Endometrial microvascular endothelial cells (primary cell): ENCODE data around the gene PLEKHH1. TPM values are rescaled to one million over a fixed set of nuclear protein-coding genes. Genes with fewer than 3 reads are reported as not detected.

Experiments used
- in situ Hi-C: cut with HindIII; loops from 2 replicates; pipeline ENCODE4 v1.10.0; 2017; ENCODE audit warnings: low sequenced_read_pairs, low pct_unique_long_range_greater_than_20kb; ENCODE audit errors: inconsistent ontology term
- total RNA-seq: library from RNA; depleted of rRNA; stranded (reverse); fragments of >200 nt; gene quantifications from one replicate; pipeline ENCODE4 v1.2.3, GENCODE V29; 2015; ENCODE audit errors: inconsistent ontology term

Gene PLEKHH1
- total RNA-seq, 1 donor from 2014 or later = 3.6 TPM

DNA sequence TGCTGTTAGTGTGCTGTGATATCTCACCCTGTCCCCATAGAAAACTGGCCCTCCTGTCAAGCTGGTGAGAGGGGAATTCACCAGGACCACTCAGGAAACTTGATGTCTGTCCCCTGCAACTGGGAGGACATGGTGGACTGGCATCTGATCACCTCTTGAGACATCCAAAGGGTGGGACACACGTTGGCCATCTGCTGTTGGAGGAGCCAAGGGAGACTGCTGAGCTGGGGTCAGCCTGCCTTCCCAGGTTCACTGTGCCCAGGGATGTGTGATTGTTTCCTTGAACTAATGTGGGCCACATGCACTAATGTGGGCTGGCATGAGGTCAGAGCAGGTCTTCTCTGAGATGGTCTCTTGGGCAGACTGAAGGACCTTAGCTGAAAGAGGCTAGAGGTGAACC, 27.8 kb upstream of the PLEKHH1 start:
- in situ Hi-C loops = no loop called here

- in situ Hi-C loops = no loop called here
These were observed 24.1 kb upstream of the PLEKHH1 start for GRCh38 chr14:67508956-67509355.

DNA sequence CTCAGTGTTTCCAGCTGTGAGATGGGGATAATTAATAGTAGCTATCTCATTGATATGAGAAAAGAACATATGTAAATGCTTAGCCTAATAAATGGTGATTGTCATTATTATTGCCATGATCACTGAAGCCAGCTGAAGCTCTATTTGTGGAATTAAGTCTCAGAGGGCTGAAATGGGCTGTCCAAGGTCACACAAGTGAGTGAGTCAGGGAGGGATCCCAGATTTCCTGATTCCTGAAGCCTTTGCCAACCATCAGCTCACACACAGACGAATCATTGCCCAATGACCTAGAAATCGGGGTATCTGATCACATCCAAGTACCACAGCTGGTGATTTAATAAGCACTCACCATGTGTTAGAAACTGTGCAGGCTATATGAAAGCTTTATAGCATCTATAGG, 23.0 kb upstream of the PLEKHH1 start:
- in situ Hi-C loops = no loop called here

GRCh38 chr14:67510836-67511235, 22.3 kb upstream of the PLEKHH1 start:
- in situ Hi-C loops = no loop called here

DNA sequence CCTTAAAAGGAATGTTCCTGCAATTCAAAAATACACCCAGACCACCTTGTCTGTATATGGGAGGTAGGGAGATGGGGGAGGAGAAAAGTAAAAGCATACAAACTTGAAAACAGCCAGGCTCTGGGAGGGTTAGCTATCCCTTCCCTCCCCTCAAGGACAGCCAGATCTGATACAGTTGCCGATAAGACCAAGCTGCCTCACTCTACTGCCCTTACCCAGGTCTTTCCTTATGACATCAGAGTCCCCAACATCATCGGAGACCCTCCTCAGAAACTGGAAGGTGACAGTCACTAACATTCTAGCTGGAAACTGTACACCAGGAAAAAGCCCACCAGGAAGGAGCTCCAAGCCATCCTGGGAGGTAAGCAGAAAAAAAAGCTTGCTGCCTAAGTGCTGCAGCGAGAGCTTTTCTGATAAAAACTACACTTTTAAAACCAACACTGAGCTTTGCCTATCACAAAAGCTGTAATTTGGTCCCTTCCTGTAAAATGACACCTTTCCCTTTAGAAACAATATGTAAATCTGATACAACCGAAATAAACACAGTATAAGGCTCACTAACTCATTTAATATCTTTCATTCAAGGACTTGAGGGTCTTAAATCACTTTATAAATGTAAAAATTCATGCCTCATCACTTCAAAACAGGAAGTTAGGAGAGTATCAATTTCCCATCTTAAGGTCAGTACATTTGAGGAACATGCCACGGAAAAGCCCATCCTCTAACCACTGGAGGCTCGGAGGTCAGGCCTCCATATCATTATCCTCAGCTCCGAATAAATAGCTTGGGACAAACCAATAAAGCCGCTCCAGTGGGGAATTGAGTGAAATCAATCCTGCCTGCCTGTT, 20.4 kb upstream of the PLEKHH1 start:
- in situ Hi-C loops = no loop called here

DNA sequence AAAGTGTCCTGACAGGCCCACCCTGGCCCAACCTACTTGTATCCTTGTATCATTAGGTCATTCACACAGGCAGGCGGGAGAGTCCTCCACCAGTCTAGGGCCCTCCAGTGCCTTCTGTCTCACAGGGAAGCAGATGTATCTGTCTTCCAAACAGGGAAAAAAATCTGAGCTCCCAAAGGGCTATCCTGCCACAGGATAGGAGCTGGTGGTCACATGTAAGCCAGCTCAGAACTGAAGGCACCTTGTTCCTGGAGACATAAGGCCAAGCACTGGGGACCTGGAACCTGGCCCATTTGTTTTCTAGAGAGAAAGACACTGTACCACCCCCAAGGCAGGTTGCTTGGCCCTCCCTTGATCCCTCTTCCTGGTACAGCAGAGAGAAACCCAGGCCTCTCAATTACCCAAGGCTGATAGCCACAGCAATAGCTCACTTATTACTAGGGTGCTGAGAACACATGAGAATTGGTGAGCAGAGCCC, 19.4 kb upstream of the PLEKHH1 start:
- in situ Hi-C loops = no loop called here

DNA sequence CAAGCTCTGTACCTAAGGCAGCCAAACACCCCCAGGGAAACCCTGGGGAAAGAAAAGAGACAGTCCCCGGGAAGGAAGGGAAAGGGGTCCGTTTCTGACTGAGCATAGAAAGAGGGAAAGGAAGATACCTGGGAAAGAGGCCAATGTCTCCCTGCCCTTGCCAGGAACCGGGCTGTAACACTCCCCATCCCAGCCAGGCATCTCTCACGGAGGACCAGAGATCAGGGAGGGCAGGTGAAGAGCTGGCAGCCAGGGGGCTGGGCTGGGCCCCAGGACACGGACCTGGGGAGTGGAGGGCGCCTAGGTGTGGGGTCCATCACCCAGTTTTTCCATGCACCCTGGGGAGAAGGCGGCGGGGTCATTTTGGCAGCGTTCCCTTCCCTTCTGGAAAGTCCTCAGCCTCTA, 18.9 kb upstream of the PLEKHH1 start:
- in situ Hi-C loops = no loop called here

- in situ Hi-C loops = no loop called here
These were observed 18.3 kb upstream of the PLEKHH1 start for GRCh38 chr14:67514650-67515385.

GRCh38 chr14:67515386-67516079, 17.6 kb upstream of the PLEKHH1 start:
- in situ Hi-C loops = no loop called here

GRCh38 chr14:67516676-67517075, 16.4 kb upstream of the PLEKHH1 start:
- in situ Hi-C loops = no loop called here

DNA sequence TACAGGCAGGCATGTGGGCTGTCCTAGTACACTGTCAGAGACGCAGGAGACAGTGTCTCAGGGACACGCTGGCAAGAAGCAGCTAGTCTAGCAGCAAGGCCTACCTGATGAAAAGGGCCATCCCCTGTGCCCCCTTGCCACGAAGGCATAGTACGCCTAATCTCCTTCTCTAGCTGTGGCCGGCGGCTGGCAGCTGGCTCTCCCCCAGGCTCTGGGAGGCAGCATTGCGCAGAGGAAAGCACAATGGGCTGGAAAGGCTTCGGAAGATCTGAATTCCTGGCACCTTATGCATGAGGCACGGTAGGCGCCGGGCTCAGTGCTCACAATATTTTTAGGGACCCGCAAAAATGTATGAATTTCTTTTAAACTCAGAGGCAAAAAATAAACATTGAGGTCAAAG, 16.0 kb upstream of the PLEKHH1 start:
- in situ Hi-C loops = no loop called here

DNA sequence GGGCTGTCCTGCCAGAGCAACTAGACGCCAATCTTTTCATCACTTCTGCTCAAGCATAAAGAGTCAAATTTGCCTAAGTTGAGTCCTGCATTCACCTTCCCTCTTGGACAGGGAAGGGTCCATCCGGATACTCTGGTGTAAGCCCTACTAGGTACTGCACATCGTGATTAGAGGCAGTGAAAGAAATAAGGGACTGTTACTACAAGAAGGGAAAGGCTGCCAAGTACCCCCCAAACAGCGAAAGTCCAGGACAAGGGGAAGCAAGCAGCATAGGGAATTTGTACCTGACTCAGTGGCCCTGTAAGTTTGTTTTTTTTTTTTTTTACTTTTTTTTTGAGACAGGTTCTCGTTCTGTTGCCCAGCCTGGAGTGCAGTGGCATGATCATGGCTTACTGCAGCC, 13.7 kb upstream of the PLEKHH1 start:
- in situ Hi-C loops = no loop called here

GRCh38 chr14:67520482-67520881, 12.6 kb upstream of the PLEKHH1 start:
- in situ Hi-C loops = no loop called here

GRCh38 chr14:67522270-67522669, 10.8 kb upstream of the PLEKHH1 start:
- in situ Hi-C loops = no loop called here

DNA sequence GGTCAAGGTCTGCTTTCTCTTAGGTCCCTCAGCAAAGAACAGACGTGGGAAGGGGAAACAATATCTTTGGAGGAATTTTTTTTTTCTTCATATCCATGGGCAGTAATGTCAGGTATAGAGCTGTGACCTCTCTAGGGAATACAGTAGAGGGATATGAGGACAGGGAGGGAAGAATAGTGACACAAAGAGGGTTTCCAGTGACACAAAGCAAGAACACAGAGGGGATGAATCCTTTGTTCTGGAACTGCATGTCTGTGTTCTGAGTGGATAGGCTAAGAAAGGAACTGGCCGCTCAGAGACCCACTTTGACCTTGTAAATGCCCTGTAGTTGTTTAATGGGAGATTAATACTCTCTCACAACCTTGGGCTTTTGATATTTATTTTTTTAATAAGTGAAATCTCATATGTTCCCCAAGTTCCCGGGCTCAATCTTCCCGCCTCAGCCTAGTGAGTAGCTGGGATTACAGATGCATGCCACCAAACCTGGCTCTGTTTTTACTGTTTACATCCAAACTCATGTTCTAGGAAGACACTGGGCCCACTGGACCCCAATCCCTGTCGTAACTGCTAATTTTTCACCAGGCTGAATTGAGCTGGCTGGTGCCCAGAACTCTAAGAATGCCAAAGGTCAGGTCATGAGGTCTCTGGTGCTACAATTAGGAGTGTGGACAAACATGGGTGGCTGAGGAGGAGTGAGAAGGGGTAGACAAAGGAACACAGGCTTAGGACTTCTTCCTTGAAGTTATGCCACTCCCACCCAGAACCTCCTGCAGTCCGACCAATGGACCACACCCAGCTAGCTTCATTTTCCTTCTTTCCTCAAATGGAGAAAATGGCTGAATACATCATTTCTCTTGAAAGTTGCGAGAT, 9.1 kb upstream of the PLEKHH1 start:
- in situ Hi-C loops = no loop called here

DNA sequence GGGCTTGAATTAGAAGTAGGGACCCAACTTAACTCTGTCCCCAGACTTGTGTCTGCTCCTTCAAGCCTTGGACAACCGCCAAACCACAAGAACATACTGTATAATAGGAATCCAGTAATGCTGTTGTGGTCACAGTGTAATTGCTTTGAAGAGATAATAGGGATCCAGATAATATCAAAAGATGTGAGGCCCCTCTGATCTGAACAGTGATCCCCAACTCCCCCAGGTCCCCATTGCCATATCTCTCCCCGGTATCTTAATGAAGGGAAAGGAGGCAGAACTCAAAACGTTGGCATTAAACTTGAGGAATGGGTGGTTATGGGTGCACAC, 8.5 kb upstream of the PLEKHH1 start:
- in situ Hi-C loops = no loop called here

DNA sequence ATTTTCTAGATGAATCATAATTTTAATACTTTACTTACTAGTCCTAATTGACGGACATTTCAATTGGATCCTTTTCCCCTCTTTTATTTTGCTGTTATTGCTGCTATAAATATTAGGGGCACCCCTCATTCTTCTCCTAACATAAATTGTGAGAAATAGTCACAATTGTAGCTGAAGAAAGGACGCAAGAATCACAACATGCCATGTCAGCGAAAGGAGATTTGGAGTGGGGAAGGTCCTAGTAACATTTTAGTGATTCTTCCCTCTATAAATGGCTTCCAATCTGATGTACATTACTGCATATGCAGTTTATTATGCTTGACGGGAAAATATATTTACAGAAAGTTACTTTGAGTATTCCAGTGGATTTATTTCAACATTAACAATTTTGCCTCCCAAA, 7.7 kb upstream of the PLEKHH1 start:
- in situ Hi-C loops = no loop called here

DNA sequence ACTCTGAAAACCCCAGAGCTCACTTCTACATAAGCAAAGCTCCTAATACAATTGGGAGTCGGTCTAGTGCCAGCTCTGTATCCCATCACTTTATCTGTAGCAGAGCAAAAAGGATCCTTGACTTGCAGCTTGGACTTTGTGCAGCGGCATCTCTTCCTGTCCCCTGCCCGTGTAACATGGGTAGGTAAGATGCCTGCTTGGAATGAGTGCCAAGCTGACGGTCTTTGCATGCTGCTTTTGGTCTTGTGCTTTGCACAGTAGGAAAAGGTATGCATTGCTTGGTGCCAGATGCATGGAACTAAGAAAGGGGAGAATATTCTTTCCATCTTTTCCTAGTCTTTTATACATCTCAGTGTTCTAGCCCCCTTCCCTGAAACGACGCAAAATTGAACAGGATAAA, 6.9 kb upstream of the PLEKHH1 start:
- in situ Hi-C loops = no loop called here
